Lower leg skin (tissue), 3 donors: ENCODE data around the gene SH3BP5.

Experiments
- POLR2A ChIP-seq, 2 donors: fragments of 450-650 bp; IDR thresholded peaks; one replicate each; pipeline ENCODE4 v1.6.1; 2016 to 2017; ENCODE audit warnings: antibody characterized with exemption in 2 of 2, mild to moderate bottlenecking in 1 of 2, moderate library complexity in 1 of 2
- TF ChIP-seq, protein P1 (sequence below), 3 donors: fragments of 450-650 bp; IDR thresholded peaks; one replicate each; pipeline ENCODE4 v1.5.1; 2016; ENCODE audit warnings: antibody characterized with exemption in 3 of 3, mild to moderate bottlenecking in 3 of 3, moderate library complexity in 2 of 3

DNA sequence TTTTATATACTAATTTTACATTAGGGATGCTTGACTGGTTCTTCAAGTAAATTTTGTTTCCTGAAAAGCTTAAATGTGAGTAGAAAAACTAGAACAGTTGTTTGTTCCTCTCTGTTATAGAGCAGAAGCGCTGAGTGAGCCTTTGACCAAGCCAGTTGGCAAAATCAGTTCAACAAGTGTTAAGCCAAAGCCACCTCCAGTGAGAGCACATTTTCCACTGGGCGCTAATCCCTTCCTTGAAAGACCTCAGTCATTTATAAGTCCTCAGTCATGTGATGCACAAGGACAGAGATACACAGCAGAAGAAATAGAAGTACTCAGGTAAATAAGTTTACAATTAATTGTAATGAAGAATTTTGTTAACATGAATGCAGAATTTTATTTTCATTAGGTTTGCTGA lies 111.7 kb downstream of the SH3BP5 start:
- TF ChIP-seq POLR2A (IDR thresholded peaks at IDR 0.05), result no peak
- TF ChIP-seq, protein P1, sequence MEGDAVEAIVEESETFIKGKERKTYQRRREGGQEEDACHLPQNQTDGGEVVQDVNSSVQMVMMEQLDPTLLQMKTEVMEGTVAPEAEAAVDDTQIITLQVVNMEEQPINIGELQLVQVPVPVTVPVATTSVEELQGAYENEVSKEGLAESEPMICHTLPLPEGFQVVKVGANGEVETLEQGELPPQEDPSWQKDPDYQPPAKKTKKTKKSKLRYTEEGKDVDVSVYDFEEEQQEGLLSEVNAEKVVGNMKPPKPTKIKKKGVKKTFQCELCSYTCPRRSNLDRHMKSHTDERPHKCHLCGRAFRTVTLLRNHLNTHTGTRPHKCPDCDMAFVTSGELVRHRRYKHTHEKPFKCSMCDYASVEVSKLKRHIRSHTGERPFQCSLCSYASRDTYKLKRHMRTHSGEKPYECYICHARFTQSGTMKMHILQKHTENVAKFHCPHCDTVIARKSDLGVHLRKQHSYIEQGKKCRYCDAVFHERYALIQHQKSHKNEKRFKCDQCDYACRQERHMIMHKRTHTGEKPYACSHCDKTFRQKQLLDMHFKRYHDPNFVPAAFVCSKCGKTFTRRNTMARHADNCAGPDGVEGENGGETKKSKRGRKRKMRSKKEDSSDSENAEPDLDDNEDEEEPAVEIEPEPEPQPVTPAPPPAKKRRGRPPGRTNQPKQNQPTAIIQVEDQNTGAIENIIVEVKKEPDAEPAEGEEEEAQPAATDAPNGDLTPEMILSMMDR (IDR thresholded peaks at IDR 0.05), result no peak
